Neuronal stem cell (in vitro differentiated cells): ENCODE results near the gene HS6ST3.

ENCODE experiments used
- DNase-seq: peaks from one replicate; pipeline ENCODE4 v3.0.0-alpha.2; 2013; ENCODE audit warnings: low spot score
- H2AFZ ChIP-seq: one replicate; pipeline ENCODE4 v1.6.1; 2013; ENCODE audit warnings: mild to moderate bottlenecking, low read length, inconsistent platforms
- H2AK5ac ChIP-seq: 2 replicates; pipeline ENCODE4 v1.6.1; 2013; ENCODE audit warnings: low read depth, mild to moderate bottlenecking, inconsistent platforms, low read length, moderate library complexity, mixed read lengths
- H2BK120ac ChIP-seq: 2 replicates; pipeline ENCODE4 v1.6.1; 2013; ENCODE audit warnings: low read depth, mild to moderate bottlenecking, inconsistent platforms, low read length, moderate library complexity, mixed read lengths
- H2BK12ac ChIP-seq: one replicate; pipeline ENCODE4 v1.6.1; 2013; ENCODE audit warnings: low read length, inconsistent platforms
- H2BK15ac ChIP-seq: 2 replicates; pipeline ENCODE4 v1.6.1; 2013; ENCODE audit warnings: mild to moderate bottlenecking, low read length, inconsistent platforms, mixed read lengths
- H2BK5ac ChIP-seq: one replicate; pipeline ENCODE4 v1.6.1; 2013; ENCODE audit warnings: inconsistent platforms, mild to moderate bottlenecking, low read length, moderate library complexity
- H3K14ac ChIP-seq: one replicate; pipeline ENCODE4 v1.6.1; 2013; ENCODE audit warnings: low read length, inconsistent platforms
- H3K18ac ChIP-seq: 2 replicates; pipeline ENCODE4 v1.6.1; 2013; ENCODE audit warnings: low read length, inconsistent platforms
- H3K23ac ChIP-seq: 2 replicates; pipeline ENCODE4 v1.6.1; 2013; ENCODE audit warnings: low read depth, mild to moderate bottlenecking, mixed read lengths, low read length, inconsistent platforms; ENCODE audit not compliant: poor library complexity
- H3K27ac ChIP-seq: replicated peaks from 3 replicates; pipeline ENCODE4 v1.5.1; 2013; ENCODE audit warnings: low read length, inconsistent platforms
- H3K27me3 ChIP-seq, 3 experiments: 2 replicates each; pipeline ENCODE4 v1.6.1; 2013; ENCODE audit warnings: low read length in 3 of 3, mild to moderate bottlenecking in 2 of 3, inconsistent platforms in 1 of 3, low read depth in 1 of 3, mixed read lengths in 1 of 3, moderate library complexity in 1 of 3; ENCODE audit not compliant: control insufficient read depth in 3 of 3, insufficient read depth in 3 of 3
- H3K36me3 ChIP-seq, 2 donors: replicated peaks in 1 of 2; 2 replicates each; pipeline ENCODE4 v1.6.1; 2013; ENCODE audit warnings: low read length in 2 of 2; ENCODE audit not compliant: control insufficient read depth in 2 of 2, insufficient read depth in 2 of 2
- H3K4ac ChIP-seq: 2 replicates; pipeline ENCODE4 v1.6.1; 2013; ENCODE audit warnings: inconsistent platforms, mild to moderate bottlenecking, low read length, moderate library complexity
- H3K4me1 ChIP-seq, 2 donors: 1 replicate in 1 of 2; 2 replicates in 1 of 2; pipeline ENCODE4 v1.6.1; 2013; ENCODE audit warnings: low read length in 2 of 2, low read depth in 1 of 2; ENCODE audit not compliant: control insufficient read depth in 2 of 2, insufficient read depth in 1 of 2
- H3K4me2 ChIP-seq: one replicate; pipeline ENCODE4 v1.6.1; 2013; ENCODE audit warnings: mild to moderate bottlenecking, low read length, inconsistent platforms; ENCODE audit not compliant: insufficient read depth, poor library complexity, severe bottlenecking
- H3K4me3 ChIP-seq, 2 donors: 2 replicates each; pipeline ENCODE4 v1.5.1; 2013; ENCODE audit warnings: low read length in 2 of 2, mild to moderate bottlenecking in 2 of 2, inconsistent platforms in 1 of 2, moderate library complexity in 1 of 2
- H3K79me1 ChIP-seq: one replicate; pipeline ENCODE4 v1.6.1; 2013; ENCODE audit warnings: low read depth, mild to moderate bottlenecking, inconsistent platforms, low read length, moderate library complexity
- H3K9ac ChIP-seq: one replicate; pipeline ENCODE4 v1.6.1; 2013; ENCODE audit warnings: mild to moderate bottlenecking, low read depth, low read length, inconsistent platforms; ENCODE audit not compliant: poor library complexity
- H3K9me3 ChIP-seq, 2 donors: replicated peaks in 1 of 2; 2 replicates each; pipeline versions ENCODE3 to v1.6.1; 2013; ENCODE audit warnings: low read length in 2 of 2, mild to moderate bottlenecking in 2 of 2, inconsistent platforms in 1 of 2, low read depth in 1 of 2, mixed read lengths in 1 of 2, moderate library complexity in 1 of 2; ENCODE audit not compliant: control insufficient read depth in 2 of 2, insufficient read depth in 1 of 2
- H4K8ac ChIP-seq: one replicate; pipeline ENCODE4 v1.6.1; 2013; ENCODE audit warnings: low read depth, mild to moderate bottlenecking, inconsistent platforms, low read length, moderate library complexity
- H4K91ac ChIP-seq: one replicate; pipeline ENCODE4 v1.6.1; 2013; ENCODE audit warnings: low read length, low read depth, mild to moderate bottlenecking, inconsistent platforms; ENCODE audit not compliant: poor library complexity
- WGBS, 2 donors: extraction: QIAGEN DNeasy Blood & Tissue Kit; methylation state at CpG; one replicate each; pipeline ENCODE4 v1.1.7; 2013; ENCODE audit warnings: missing lambda C conversion rate in 2 of 2, mixed read lengths in 1 of 2; ENCODE audit not compliant: insufficient read length in 2 of 2, insufficient replicate concordance in 1 of 2; ENCODE audit errors: extremely low coverage in 2 of 2; 5-methylcytosine and 5-hydroxymethylcytosine counted together

HS6ST3 gene

DNA sequence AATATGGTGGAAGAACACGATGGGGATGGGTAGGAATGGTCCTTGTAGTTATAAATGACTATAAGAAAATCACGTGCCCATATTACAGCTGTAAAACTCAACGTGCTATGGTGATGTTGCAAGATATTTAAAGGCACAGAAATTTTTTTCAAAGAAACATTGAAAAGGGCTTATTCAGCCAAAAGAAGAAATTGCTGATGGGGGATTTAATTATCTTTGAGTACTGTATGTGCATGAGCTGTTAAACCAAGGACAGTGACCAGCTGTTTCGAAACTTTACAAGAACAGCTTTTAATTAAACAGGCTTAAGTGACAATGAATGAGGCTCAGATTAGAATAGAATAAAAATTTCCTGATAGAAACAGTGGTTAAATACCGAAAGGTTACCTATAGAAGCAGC is 339.0 kb downstream of the HS6ST3 start:
- H3K4me2 ChIP-seq = no peak overlapping the region
- WGBS, 2 donors = no CpG with 5 or more reads among the region's 5 CpGs

DNA sequence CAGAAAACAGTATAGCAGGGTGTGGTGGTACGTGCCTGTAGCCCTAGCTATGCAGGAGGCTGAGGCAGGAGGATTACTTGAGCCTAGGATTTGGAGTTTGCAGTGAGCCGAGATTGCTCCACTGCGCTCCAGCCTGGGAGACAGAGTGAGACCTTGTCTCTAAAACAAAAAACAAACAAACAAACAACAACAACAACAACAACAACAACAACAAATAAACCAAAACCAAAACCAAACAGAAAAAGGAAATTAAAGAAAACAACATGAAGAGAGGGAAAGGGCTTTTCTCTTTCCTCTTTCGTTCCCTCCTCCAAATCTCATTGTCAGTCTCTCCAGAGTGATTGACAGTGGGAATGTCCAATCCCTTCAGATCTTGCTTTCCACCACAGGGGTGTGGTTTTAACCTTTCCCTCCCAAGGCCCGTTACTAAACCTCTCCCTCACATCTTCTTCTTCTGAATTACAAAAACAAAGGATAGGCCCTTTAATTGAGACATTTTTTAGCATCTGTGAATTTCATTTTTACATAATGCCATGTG is 341.2 kb downstream of the HS6ST3 start:
- H3K9ac ChIP-seq = no peak overlapping the region
- H3K4me3 ChIP-seq = no peak overlapping the region
- no peaks in the 10 kb centered on the region for H3K36me3 ChIP-seq
- no peak overlapping the region for H2AFZ ChIP-seq
- H3K4ac ChIP-seq = no peak overlapping the region
- no peak overlapping the region for H2AK5ac ChIP-seq
- H2BK15ac ChIP-seq = no peak overlapping the region
- no peak overlapping the region for H4K8ac ChIP-seq
- H3K18ac ChIP-seq = no peak overlapping the region
- no peaks in the 10 kb centered on the region for H3K4me1 ChIP-seq
- H3K9me3 ChIP-seq = no peaks in the 10 kb centered on the region
- no peak overlapping the region for H3K23ac ChIP-seq
- H3K14ac ChIP-seq = no peak overlapping the region
- no peaks in the 10 kb centered on the region for H3K27me3 ChIP-seq
- no peak overlapping the region for H4K91ac ChIP-seq
- no peak overlapping the region for H3K27ac ChIP-seq
- no peak overlapping the region for H2BK120ac ChIP-seq
- no peak overlapping the region for H3K4me2 ChIP-seq
- H2BK12ac ChIP-seq = no peak overlapping the region
- H3K79me1 ChIP-seq = no peaks in the 10 kb centered on the region
- no peak for DNase-seq
- H2BK5ac ChIP-seq = no peak overlapping the region
- no CpG with 5 or more reads among the region's 5 CpGs for WGBS, 2 donors

More for the DNA sequence above, 339.0 kb downstream of the HS6ST3 start:
- no peak overlapping the region for H2AFZ ChIP-seq
- no peak overlapping the region for H3K9ac ChIP-seq
- H2BK120ac ChIP-seq = no peak overlapping the region
- H2BK15ac ChIP-seq = no peak overlapping the region
- no peaks in the 10 kb centered on the region for H3K27me3 ChIP-seq
- H3K27ac ChIP-seq = no peak overlapping the region
- no peak overlapping the region for H2AK5ac ChIP-seq
- H2BK5ac ChIP-seq = no peak overlapping the region
- H3K9me3 ChIP-seq = no peaks in the 10 kb centered on the region
- H2BK12ac ChIP-seq = no peak overlapping the region
- no peaks in the 10 kb centered on the region for H3K79me1 ChIP-seq
- H4K8ac ChIP-seq = no peak overlapping the region
- no peak overlapping the region for H3K23ac ChIP-seq
- H3K4me1 ChIP-seq = no peaks in the 10 kb centered on the region
- H4K91ac ChIP-seq = no peak overlapping the region
- no peak overlapping the region for H3K18ac ChIP-seq
- no peak overlapping the region for H3K4ac ChIP-seq
- DNase-seq = no peak
- no peak overlapping the region for H3K14ac ChIP-seq
- no peak overlapping the region for H3K4me3 ChIP-seq
- H3K36me3 ChIP-seq = no peaks in the 10 kb centered on the region

GRCh38 chr13:96444676-96445075 is 354.8 kb downstream of the HS6ST3 start:
- DNase-seq = no peak
- Histone ChIP-seq H3K36me3 (no peaks in the 10 kb centered on the region), H2BK15ac (no peak overlapping the region), H4K91ac (no peak overlapping the region), H4K8ac (no peak overlapping the region), H2AK5ac (no peak overlapping the region), H3K4me3 (no peak overlapping the region), H3K14ac (no peak overlapping the region), H2BK5ac (no peak overlapping the region), H3K4me1 (no peaks in the 10 kb centered on the region), H3K27ac (no peak overlapping the region), H2BK12ac (no peak overlapping the region), H2AFZ (no peak overlapping the region), H3K4me2 (no peak overlapping the region), H3K4ac (no peak overlapping the region), H3K9ac (no peak overlapping the region), H3K27me3 (no peaks in the 10 kb centered on the region), H3K79me1 (no peaks in the 10 kb centered on the region), H2BK120ac (no peak overlapping the region), H3K18ac (no peak overlapping the region), H3K23ac (no peak overlapping the region), H3K9me3 (no peaks in the 10 kb centered on the region)
- no CpG with 5 or more reads among the region's 3 CpGs for WGBS, 2 donors

GRCh38 chr13:96449920-96450319 is 360.0 kb downstream of the HS6ST3 start:
- Histone ChIP-seq H3K27ac (no peak overlapping the region), H3K4ac (no peak overlapping the region), H3K4me3 (no peak overlapping the region), H2AK5ac (no peak overlapping the region), H3K36me3 (no peaks in the 10 kb centered on the region), H2BK5ac (no peak overlapping the region), H3K9me3 (peaks cover 0 to 3% of the 10 kb centered on the region in 2 donors), H2AFZ (no peak overlapping the region), H3K14ac (no peak overlapping the region), H4K8ac (no peak overlapping the region), H3K18ac (no peak overlapping the region), H3K9ac (no peak overlapping the region), H4K91ac (no peak overlapping the region), H3K4me2 (no peak overlapping the region), H3K27me3 (no peaks in the 10 kb centered on the region), H2BK120ac (no peak overlapping the region), H3K79me1 (no peaks in the 10 kb centered on the region), H3K23ac (no peak overlapping the region), H2BK15ac (no peak overlapping the region), H2BK12ac (no peak overlapping the region), H3K4me1 (no peaks in the 10 kb centered on the region)
- no peak for DNase-seq
- no CpG with 5 or more reads among the region's 1 CpG for WGBS, 2 donors
